Glomerular endothelial cell (primary cell): ENCODE results near the gene APBA2. TPM values are rescaled to one million over a fixed set of nuclear protein-coding genes. Genes with fewer than 3 reads are reported as not detected.
"Not testable (repeated sequence)": the region's sequence is repeated elsewhere in the genome, so short reads cannot be mapped to it uniquely, and the experiment has no call there.

ENCODE experiments used
- DNase-seq: peaks from one replicate; pipeline ENCODE4 v3.0.0-alpha.2; 2011; ENCODE audit warnings: low read depth, low spot score; ENCODE audit errors: extremely low read depth
- total RNA-seq: library from RNA; depleted of rRNA; stranded (reverse); fragments of >200 nt; gene quantifications from 2 replicates; pipeline ENCODE4 v1.2.3, GENCODE V29; 2015

APBA2 gene
- total RNA-seq, 1 donor from 2014 or later = 59.1 TPM

- DNase-seq = no peak
Observed at GRCh38 chr15:29029651-29030195, 143.9 kb downstream of the APBA2 start.

GRCh38 chr15:29031502-29032228 is 145.9 kb downstream of the APBA2 start:
- no peak for DNase-seq

GRCh38 chr15:29032229-29032625 is 146.5 kb downstream of the APBA2 start:
- DNase-seq = no peak

DNA sequence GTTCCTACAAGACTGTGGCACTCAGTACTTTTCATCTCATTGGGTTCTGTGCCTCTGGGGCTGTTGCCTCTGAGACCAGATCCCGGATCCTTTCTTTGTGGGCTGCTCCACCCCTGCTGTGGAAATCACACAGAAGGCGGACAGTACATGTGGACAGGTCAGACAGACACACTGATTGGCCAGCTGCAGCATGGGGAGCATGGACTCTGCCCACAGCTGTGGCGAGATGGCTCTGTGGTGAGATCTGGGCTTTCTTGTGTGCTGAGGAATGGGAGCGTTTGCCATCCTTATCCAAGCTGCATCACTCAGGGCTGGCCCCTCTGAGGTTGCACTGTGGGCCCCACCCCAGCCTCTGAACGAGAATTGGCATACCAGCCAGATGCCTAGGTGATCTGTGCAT is 147.0 kb downstream of the APBA2 start:
- DNase-seq = no peak

- DNase-seq = no peak
Observed at GRCh38 chr15:29034151-29034550, 148.4 kb downstream of the APBA2 start.

DNA sequence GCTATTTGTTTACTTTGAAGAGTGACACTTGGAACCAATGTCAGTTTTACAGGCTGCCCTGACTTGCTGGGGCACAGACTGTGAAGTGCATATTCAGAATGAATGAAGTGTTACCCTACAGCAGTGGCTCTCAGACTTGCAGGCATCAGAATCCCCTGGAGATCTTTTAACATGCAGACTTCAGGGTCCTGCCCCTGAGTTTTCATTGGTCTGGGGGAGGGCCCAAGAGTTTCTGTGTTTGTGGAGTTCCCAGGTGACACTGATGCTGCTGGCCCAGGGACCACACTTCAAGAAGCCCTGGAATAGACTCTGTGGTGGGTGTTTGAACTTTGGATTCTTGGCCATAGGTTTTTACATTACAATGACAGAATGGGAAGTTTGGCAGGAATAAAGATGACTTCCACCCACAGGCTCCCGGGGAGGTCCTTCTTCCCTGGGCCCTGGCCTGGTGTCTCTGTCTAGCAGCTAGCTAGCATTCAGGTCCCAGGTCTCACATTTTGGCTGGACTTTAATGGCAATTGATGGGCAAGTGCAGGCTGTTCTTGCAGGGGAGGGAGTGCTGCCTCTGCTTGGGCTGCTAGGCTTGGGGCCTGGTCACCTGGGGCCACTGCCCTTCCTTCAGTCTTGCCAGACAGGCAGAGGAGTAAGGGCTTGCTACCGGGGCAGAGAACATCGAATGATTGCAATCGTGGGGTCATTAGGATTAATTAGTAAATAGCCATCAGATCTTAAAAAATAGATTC is 149.0 kb downstream of the APBA2 start:
- DNase-seq = no peak

DNA sequence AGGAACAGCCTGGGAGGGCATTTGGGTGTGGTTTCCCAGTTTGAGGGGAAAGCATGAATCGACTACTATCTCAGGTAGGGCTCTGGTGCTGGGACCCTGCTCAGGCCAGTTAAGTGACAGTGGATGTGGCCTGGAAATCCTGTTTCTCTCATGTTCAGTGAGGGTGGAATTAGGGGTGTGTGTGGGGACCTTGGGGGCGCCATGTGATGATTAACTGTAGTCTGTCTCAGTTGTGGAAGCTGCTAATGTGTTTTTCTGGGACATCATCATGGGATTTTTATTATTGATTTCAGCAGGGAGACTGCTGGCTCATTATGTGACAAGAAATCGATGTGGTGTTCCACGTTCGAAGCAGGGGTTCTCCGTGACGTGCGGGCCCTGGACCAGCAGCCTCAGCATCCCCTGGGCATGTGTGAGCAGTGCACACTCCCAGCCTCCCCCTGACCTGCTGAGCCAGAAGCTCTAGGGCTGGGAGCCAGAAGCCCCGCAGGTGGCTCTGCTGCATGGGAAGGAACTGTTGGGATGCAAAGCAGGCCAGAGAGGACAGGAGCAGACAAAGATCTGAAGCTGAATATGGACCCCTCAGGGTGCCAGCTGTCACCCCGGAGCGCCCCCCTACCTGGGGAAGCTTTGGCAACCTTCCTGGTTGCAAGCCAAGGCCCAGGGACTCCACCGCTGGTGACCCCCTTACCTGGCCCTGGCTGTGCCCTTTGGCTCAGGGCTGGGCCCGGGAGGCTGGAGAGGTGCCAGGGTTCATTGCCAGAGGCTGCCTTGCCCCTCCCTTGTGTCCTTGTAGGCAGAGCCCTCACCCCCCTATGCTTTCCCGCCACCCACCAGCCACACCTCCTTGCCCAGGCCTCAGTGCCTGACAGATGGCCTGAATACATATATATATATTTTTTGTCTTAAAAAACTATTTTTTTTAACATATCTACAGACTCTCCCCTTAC is 149.8 kb downstream of the APBA2 start:
- DNase-seq = no peak

DNA sequence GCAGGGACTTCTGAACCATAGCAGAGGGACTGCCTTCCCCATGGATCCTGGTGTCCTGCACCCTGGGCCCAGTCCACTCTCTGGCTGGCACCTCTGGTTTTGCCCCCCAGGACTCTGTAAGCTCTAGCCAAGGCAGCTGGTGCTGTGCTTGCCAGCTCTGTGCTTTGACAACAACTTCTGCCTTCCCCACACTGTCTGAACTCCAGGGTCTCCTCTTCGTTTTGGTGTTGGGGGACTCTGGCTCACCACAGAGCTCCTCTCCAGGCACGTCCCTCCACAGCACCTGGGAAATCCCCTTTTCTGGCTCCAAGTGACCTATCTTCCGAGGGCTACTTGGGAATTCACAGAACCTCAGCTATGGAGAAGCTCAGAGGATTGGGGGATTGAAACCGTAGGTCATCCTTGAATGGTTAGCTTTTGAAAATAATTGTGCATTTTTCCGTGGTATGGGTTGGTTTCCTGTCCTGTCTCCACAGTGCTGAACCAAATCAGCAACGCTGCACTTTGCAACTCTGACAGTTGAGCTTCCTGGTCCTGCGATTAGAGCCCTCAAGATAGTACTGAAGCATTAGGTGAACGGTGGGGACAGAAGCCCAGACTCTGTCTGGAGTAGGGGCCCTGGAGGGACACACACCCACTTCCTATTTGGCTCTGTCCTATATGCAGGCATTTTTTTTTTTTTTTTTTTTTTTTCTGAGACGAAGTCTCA is 152.4 kb downstream of the APBA2 start:
- no peak for DNase-seq

GRCh38 chr15:29039466-29040369 is 153.9 kb downstream of the APBA2 start:
- DNase-seq = no peak

DNA sequence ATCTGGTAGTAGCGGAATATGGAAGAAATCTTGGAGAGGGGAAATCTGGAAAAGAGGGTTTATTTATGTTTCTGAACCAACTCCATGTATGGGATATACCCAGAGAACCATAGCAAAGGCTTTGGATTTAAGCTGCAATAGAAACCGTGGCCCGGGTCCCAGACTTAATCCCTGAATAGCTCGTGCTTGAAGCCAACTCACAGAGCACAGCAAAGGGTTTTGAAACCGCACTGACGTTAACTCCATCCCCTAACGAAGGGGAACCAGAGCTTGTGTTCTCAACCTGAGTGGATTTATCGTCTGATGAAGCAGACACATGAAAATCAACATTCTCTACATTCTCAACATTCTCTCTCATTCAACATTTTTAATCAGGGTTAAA is 154.6 kb downstream of the APBA2 start:
- no peak for DNase-seq

DNA sequence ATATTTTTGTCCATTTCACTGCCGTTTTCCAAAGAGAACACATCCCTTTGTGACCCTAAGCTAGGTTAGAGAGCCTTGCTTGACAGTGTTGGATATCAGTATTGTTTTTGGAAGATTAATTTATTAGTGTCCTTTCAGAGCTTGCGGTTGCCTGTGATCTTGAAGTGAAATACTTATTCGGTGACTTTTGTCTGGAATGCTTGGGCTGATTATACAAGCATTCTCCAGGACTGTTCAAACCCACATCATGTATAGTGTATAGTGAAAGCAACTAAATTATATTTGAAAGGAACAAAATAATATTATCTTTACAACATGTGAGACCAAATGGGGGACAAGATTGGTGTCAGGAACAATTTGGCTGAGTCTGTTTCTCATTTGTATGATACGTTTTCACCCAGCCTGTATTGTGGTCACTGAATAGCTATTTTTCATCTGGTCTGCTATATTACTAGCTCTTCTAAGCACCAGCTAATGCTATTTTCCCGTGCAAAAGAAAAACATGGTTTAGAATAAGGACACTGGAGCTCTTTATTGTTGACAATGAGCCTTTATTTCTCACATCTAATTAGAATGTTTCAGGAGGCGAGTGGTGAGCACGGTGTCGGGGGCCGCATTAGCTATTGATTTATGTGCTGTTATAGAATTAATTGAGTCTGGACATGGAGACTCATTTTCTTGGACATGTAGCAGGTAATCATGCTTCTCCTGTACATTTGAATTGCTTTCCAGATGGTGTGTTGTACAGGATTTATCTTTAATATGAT is 158.1 kb downstream of the APBA2 start:
- DNase-seq = no peak

- DNase-seq = no peak
Observed at GRCh38 chr15:29044503-29044901, 158.7 kb downstream of the APBA2 start.

DNA sequence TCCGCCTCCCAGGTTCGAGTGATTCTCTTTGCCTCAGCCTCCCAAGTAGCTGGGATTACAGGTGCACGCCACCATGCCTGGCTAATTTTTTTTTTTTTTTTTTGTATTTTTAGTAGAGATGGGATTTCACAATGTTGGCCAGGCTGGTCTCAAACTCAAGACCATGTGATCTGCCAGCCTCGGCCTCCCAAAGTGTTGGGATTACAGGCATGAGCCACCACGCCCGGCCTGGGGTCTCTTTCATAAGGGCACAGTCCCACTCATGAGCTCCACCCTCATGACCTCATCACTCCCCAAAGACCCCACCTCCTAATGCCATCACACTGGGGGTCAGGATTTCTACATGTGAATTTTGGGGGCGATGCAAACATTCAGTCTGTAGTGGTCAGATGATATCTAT is 159.4 kb downstream of the APBA2 start:
- DNase-seq = not testable (repeated sequence)

- DNase-seq = no peak
Observed at GRCh38 chr15:29045717-29046116, 159.9 kb downstream of the APBA2 start.

GRCh38 chr15:29046281-29046810 is 160.6 kb downstream of the APBA2 start:
- DNase-seq = no peak

- no peak for DNase-seq
Observed at GRCh38 chr15:29046977-29047376, 161.2 kb downstream of the APBA2 start.

GRCh38 chr15:29048011-29048410 is 162.2 kb downstream of the APBA2 start:
- DNase-seq = no peak

DNA sequence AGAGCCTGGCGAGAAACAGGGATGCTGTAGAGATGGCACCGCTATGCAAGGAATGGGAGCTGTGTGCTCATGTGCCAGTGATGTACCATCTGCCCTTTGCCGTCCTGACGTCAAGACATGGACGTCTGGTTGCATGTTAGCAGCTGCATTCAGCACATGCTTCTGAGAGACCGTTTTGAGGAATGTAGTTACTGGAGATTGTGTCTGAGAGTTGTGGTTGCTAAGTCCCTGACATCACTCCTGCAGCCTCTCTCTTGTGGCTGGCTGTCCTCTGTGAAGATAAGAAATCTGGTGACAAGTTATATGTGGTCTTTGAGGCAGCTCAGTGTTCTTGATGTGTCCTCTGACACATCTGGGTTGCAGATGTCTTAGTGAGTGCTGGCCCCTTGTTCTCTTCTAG is 165.1 kb downstream of the APBA2 start:
- DNase-seq = no peak
